ENCODE data around the gene NLGN1.

The NLGN1 gene

DNA sequence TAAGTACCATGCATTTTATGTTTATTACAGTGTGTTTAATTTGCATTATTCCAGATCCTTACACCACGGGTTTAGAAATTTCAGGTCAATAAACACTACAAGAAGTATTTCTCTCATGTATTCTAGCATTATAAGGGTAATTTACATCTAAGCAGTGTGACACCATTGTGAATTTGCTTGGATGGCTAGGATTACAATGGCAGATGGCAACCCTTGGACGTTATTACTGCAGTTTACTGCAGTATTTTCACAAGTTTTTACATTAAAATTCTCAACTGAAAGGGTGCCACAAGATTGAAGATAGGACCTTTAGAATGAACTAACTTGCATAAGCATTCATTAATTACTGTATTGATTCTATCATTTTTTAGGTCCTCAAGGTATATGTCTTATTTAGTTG, 538.8 kb downstream of the NLGN1 start:
- H3K27ac ChIP-seq: no peak overlapping the region
- TF ChIP-seq, protein P1, sequence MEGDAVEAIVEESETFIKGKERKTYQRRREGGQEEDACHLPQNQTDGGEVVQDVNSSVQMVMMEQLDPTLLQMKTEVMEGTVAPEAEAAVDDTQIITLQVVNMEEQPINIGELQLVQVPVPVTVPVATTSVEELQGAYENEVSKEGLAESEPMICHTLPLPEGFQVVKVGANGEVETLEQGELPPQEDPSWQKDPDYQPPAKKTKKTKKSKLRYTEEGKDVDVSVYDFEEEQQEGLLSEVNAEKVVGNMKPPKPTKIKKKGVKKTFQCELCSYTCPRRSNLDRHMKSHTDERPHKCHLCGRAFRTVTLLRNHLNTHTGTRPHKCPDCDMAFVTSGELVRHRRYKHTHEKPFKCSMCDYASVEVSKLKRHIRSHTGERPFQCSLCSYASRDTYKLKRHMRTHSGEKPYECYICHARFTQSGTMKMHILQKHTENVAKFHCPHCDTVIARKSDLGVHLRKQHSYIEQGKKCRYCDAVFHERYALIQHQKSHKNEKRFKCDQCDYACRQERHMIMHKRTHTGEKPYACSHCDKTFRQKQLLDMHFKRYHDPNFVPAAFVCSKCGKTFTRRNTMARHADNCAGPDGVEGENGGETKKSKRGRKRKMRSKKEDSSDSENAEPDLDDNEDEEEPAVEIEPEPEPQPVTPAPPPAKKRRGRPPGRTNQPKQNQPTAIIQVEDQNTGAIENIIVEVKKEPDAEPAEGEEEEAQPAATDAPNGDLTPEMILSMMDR (conservative IDR thresholded peaks at IDR 0.05): no peak

DNA sequence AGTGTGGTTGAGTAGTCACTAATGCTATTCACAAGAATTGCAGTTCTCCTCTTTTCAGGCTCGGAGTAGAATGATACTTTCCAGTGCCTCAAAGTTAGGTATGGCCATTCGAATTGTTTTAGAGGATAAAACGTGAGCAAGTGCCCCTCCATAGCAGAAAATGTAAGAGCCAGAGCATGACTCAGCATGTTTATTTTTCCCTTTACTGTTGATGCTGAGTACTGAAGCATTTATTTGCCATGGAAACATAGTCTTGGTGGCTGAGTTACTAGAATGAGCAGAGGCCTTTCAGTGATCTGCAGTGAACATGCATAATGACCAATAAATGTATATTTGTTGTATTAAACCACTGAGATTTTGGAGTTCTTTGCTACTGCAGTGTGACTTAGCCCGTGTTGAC, 540.6 kb downstream of the NLGN1 start:
- peak overlapping the region; percentile 21; the same call in 1 of the 2 replicates for H3K27ac ChIP-seq

DNA sequence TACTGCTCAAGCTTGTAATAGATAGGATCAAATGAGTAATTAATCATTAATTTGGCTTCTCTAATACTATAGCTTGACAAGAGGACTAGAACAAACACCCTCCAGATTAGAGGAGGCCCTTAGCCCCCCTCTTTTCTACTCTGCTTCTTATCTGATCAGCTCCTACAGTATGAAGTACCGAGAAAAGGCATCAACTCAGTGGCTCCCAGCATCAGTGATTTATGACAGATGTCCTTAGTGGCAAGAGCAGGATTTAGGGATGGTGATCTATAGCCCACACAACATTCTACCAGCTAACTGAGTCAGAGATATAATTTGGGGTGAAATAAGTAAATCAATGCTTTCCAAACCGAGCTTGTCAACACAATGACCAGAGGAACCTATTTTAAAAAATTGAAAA, 541.1 kb downstream of the NLGN1 start:
- peak overlapping the region; percentile 21; the same call in 1 of the 2 replicates for H3K27ac ChIP-seq
- TF ChIP-seq, protein P1 (conservative IDR thresholded peaks at IDR 0.05): no peak

More for the DNA sequence above, 540.6 kb downstream of the NLGN1 start:
- TF ChIP-seq, protein P1 (conservative IDR thresholded peaks at IDR 0.05): no peak

DNA sequence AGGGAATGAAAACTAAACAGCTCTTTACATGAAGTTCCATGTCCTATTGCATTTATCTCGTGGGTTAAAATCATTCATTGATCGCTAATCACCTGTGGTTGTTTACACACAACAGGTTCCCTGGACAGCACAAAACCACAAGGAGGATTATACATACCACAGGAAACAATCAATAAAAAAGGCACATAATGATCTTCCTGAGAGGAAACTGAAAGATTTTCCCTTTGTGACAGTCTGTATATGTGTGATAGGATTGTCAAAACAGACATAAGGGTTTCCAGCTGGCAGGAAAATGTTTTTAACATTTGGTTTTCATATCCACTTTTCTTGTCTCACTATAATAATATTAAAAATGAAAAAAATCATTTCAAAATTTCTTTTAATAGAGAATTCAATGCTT, 541.8 kb downstream of the NLGN1 start:
- H3K27ac ChIP-seq: peak overlapping the region; percentile 21; the same call in 1 of the 2 replicates
- TF ChIP-seq, protein P1 (conservative IDR thresholded peaks at IDR 0.05): no peak

DNA sequence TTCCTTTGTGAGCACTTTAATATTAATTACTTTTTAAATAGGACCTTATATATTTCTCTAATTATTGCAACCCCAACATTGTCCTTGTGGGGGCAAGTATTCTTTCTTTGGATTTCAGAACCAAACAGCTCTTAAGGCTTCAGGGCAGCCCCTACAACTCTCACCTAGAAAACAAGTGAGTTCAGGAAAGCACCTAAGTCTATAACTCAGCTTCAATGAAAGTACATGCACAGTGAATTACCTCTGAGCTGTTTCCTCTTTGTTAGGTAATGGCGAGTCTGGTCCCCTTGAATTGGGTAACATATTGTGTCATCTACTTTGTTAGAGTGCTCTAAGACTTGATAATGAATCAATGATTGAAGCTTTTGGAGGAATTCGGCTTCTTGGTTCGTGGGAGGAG, 545.7 kb downstream of the NLGN1 start:
- TF ChIP-seq, protein P1 (conservative IDR thresholded peaks at IDR 0.05): no peak
- no peak overlapping the region for H3K27ac ChIP-seq

DNA sequence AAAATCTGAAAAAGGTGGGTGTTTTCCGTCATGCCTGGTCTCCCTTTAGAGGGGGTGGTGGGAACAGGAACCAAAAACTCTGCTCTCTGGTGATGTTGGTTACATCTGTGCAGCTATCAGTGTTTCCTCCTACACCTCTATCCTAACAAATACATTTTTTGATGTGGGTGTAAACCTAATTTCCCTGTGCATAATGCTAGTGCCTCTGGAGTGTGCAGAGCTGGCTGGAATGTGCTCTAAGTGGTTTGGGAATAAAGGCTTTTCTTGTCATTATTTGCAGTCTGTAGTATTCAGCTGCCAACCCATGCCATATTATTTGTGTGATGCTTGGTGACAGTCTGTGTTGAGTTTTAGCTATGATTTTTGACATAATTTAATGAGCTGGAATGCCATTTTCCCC, 547.6 kb downstream of the NLGN1 start:
- TF ChIP-seq, protein P1 (conservative IDR thresholded peaks at IDR 0.05): no peak
- H3K27ac ChIP-seq: no peak overlapping the region

DNA sequence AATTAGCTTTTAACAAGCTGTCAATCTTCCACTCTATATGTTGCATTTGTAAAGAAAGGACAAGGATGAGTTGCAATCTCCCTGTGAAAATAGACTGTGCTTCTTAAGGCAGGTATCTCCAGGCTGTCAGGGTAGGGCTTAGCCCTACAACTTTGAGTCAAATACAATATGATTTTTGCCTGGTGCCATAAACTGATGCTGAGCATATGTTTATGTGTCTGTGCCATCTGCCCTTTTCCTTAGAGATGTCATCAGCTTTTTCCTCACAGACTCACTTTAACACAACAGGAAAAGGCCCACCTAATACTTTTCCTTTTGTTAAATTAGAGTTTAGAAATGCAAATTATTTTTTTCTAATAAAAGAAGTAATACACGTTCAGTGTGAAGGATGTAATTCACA, 548.3 kb downstream of the NLGN1 start:
- H3K27ac ChIP-seq: no peak overlapping the region
- TF ChIP-seq, protein P1 (conservative IDR thresholded peaks at IDR 0.05): no peak
